Measurements from ENCODE around the gene E2F4. TPM values are rescaled to one million over a fixed set of nuclear protein-coding genes. Genes with fewer than 3 reads are reported as not detected.

Gene E2F4
- total and polyA plus RNA-seq, 2 of the 13 experiments (the other 11 are each of a cell fraction or from before 2014, with no cell fraction given): 84.8 to 91.2 TPM

- ChIA-PET POLR2A (interaction anchor here (1.7 kb wide), 1 partner anchor 11 kb away, joined by 6 read pairs; the partner anchor contains the start of gene TMEM208), CTCF (ENCODE audit: low intra/inter-chr PET ratio, low total read pairs) (no interaction called here)
- Histone ChIP-seq H2AFZ (ENCODE audit: low read length) (no peak overlapping the region), H3K79me2 (ENCODE audit: insufficient read depth, low read length) (no peaks in the 10 kb centered on the region), H4K20me1 (ENCODE audit: insufficient read depth, low read length) (no peaks in the 10 kb centered on the region), H3K4me2 (ENCODE audit: low read depth, low read length) (no peak overlapping the region), H3K27me3 (ENCODE audit: control insufficient read depth in 1 of 2, insufficient read depth in 2 of 2, low read length in 2 of 2) (peaks cover 0 to 2% of the 10 kb centered on the region in 2 experiments; a peak in 1 of 5 replicates), H3K9me3 (ENCODE audit: low read length) (no peaks in the 10 kb centered on the region), H3K4me1 (ENCODE audit: insufficient read depth, low read length) (peaks cover 24% of the 10 kb centered on the region), H3K4me3 (replicated peaks in 1 of 3; ENCODE audit: insufficient read depth in 1 of 3, low read depth in 2 of 3, low read length in 3 of 3) (no peak overlapping the region), H3K36me3 (replicated peaks in 1 of 2; ENCODE audit: control insufficient read depth in 1 of 2, insufficient read depth in 2 of 2, low read length in 2 of 2) (no peaks in the 10 kb centered on the region), H3K27ac (ENCODE audit: extremely low read length, insufficient read depth, low read length) (no peak overlapping the region), H3K9ac (ENCODE audit: insufficient read depth, low read depth, low read length) (no peak overlapping the region)
- intact Hi-C loops (cut with micrococcal nuclease; ENCODE audit: unreplicated experiment): no loop called here
- no TSS peak for BruUV-seq (replicated peaks)
- WGBS (ENCODE audit: low lambda C conversion rate): 28% methylated on average over 5 of the region's 5 CpGs
- no peak for DNase-seq (ENCODE audit: low spot score)
- in situ Hi-C loops (cut with HindIII; ENCODE audit: extremely low pct_ligation_motif_present, low pct_unique_long_range_greater_than_20kb): no loop called here
- FAIRE-seq: no peak
- TF ChIP-seq MXD1 (CRISPR knock-in tag; IDR thresholded peaks at IDR 0.05): no peak
- TF ChIP-seq NCOA2 (CRISPR knock-in tag; IDR thresholded peaks at IDR 0.05): no peak
- ATAC-seq: no peak
These were observed 23.8 kb downstream of the E2F4 start for GRCh38 chr16:67215706-67216105.

- ChIA-PET CTCF (ENCODE audit: low intra/inter-chr PET ratio, low total read pairs) (no interaction called here), POLR2A (interaction anchor here (1.2 kb wide), 1 partner anchor 10 kb away, joined by 4 read pairs; the partner anchor contains the start of gene TMEM208)
- no peak overlapping the region for H3K9ac ChIP-seq (ENCODE audit: insufficient read depth, low read depth, low read length)
- no TSS peak for BruUV-seq (replicated peaks)
- peaks cover 19% of the 10 kb centered on the region for H3K4me1 ChIP-seq (ENCODE audit: insufficient read depth, low read length)
- no peak overlapping the region for H3K4me2 ChIP-seq (ENCODE audit: low read depth, low read length)
- no peak overlapping the region for H3K27ac ChIP-seq (ENCODE audit: extremely low read length, insufficient read depth, low read length)
- in situ Hi-C loops (cut with HindIII; ENCODE audit: extremely low pct_ligation_motif_present, low pct_unique_long_range_greater_than_20kb) (no loop called here), intact Hi-C loops (cut with micrococcal nuclease; ENCODE audit: unreplicated experiment) (no loop called here)
- DNase-seq (ENCODE audit: low spot score) (no peak), FAIRE-seq (no peak), ATAC-seq (no peak)
- WGBS (ENCODE audit: low lambda C conversion rate): 59% methylated on average over 18 of the region's 18 CpGs
- no peak overlapping the region for H3K4me3 ChIP-seq (replicated peaks in 1 of 3; ENCODE audit: insufficient read depth in 1 of 3, low read depth in 2 of 3, low read length in 3 of 3)
- no peaks in the 10 kb centered on the region for H3K9me3 ChIP-seq (ENCODE audit: low read length)
- no peaks in the 10 kb centered on the region for H4K20me1 ChIP-seq (ENCODE audit: insufficient read depth, low read length)
- peaks cover 0 to 2% of the 10 kb centered on the region in 2 experiments; a peak in 1 of 5 replicates for H3K27me3 ChIP-seq (ENCODE audit: control insufficient read depth in 1 of 2, insufficient read depth in 2 of 2, low read length in 2 of 2)
- H3K79me2 ChIP-seq (ENCODE audit: insufficient read depth, low read length): no peaks in the 10 kb centered on the region
- H2AFZ ChIP-seq (ENCODE audit: low read length): no peak overlapping the region
- H3K36me3 ChIP-seq (replicated peaks in 1 of 2; ENCODE audit: control insufficient read depth in 1 of 2, insufficient read depth in 2 of 2, low read length in 2 of 2): no peaks in the 10 kb centered on the region
- TF ChIP-seq HNRNPH1 (optimal IDR thresholded peaks at IDR 0.05; ENCODE audit: low read depth, low read length): no peak
- no peak for TF ChIP-seq GTF3A (CRISPR knock-in tag; conservative IDR thresholded peaks at IDR 0.05)
- no peak for TF ChIP-seq ETS1 (CRISPR knock-in tag; IDR thresholded peaks at IDR 0.05)
- TF ChIP-seq FOXJ3 (CRISPR knock-in tag; IDR thresholded peaks at IDR 0.05; ENCODE audit: borderline replicate concordance): no peak
- TF ChIP-seq POLR2G (IDR thresholded peaks at IDR 0.05; ENCODE audit: low read depth, low read length): no peak
- no peak for TF ChIP-seq MAFG (CRISPR knock-in tag; IDR thresholded peaks at IDR 0.05)
- TF ChIP-seq KLF11 (CRISPR knock-in tag; IDR thresholded peaks at IDR 0.05): no peak
- TF ChIP-seq ZNF768 (CRISPR knock-in tag; IDR thresholded peaks at IDR 0.05): no peak
- no peak for TF ChIP-seq ISX (CRISPR knock-in tag; conservative IDR thresholded peaks at IDR 0.05)
- TF ChIP-seq THYN1 (CRISPR knock-in tag; IDR thresholded peaks at IDR 0.05; ENCODE audit: borderline replicate concordance, low read depth): no peak
- TF ChIP-seq LBX2 (CRISPR knock-in tag; IDR thresholded peaks at IDR 0.05; ENCODE audit: borderline replicate concordance): no peak
- TF ChIP-seq TBL1XR1 (IDR thresholded peaks at IDR 0.05; ENCODE audit: borderline replicate concordance, low read length, partially characterized antibody): no peak
- TF ChIP-seq ZNF124 (CRISPR knock-in tag; IDR thresholded peaks at IDR 0.05): no peak
These were observed 24.9 kb downstream of the E2F4 start for GRCh38 chr16:67216612-67217490.
